Measurements from ENCODE around the gene HENMT1. TPM values are rescaled to one million over a fixed set of nuclear protein-coding genes. Genes with fewer than 3 reads are reported as not detected.

Gene HENMT1
- polyA plus RNA-seq, 1 of the 3 experiments (the other 2 are of a cell fraction): 0.03 TPM

GRCh38 chr1:108691942-108692723, 31.2 kb upstream of the HENMT1 start, which contains the start of gene PRPF38B (continued):
- 0 out of 2 replicates have a peak, but pooled peaks have one; percentile 7 for TF ChIP-seq REST (IDR thresholded peaks at IDR 0.05; ENCODE audit: low read depth, low read length)
- TF ChIP-seq RCOR1 (IDR thresholded peaks at IDR 0.05; ENCODE audit: low read length): no peak
- TF ChIP-seq TAF1 (IDR thresholded peaks at IDR 0.05; ENCODE audit: borderline replicate concordance, low read depth, low read length): peak; percentile 76
- TF ChIP-seq POLR2AphosphoS5 (IDR thresholded peaks at IDR 0.05; ENCODE audit: low read depth, low read length): peak; percentile 99
- TF ChIP-seq CTCF (IDR thresholded peaks at IDR 0.05): no peak
- peak; percentile 77; the same call in 1 of the 2 replicates for TF ChIP-seq ZBTB33 (IDR thresholded peaks at IDR 0.05; ENCODE audit: borderline replicate concordance, low read depth)
- peak; percentile 71; the same call in 1 of the 2 replicates for TF ChIP-seq RFX5 (IDR thresholded peaks at IDR 0.05; ENCODE audit: low read length)
- TF ChIP-seq YY1 (IDR thresholded peaks at IDR 0.05; ENCODE audit: low read depth): peak; percentile 96
- TF ChIP-seq RXRA (IDR thresholded peaks at IDR 0.05; ENCODE audit: borderline replicate concordance, low read depth): no peak
- TF ChIP-seq GATA2 (CRISPR knock-in tag; IDR thresholded peaks at IDR 0.05): peak; percentile 21; the same call in 1 of the 2 replicates
